GM18502 (cell line): Measurements from ENCODE around the gene RPS8.
A peak's percentile ranks its signal among the peaks of the same experiment; 100 is the strongest.
"Not testable (repeated sequence)": the region's sequence is repeated elsewhere in the genome, so short reads cannot be mapped to it uniquely, and the experiment has no call there.

ENCODE experiments used
- ATAC-seq: cut with Tn5 transposase; IDR thresholded peaks from one replicate; pipeline ENCODE4 v1.9.1; 2021; ENCODE audit warnings: mild to moderate bottlenecking; ENCODE audit not compliant: unreplicated experiment, poor library complexity

RPS8 gene

GRCh38 chr1:44817307-44817706 is 42.0 kb downstream of the RPS8 start:
- ATAC-seq = no peak

GRCh38 chr1:44817771-44818495 is 42.6 kb downstream of the RPS8 start:
- ATAC-seq = no peak

- ATAC-seq = no peak
These were observed 43.9 kb downstream of the RPS8 start for GRCh38 chr1:44819196-44819607.

- ATAC-seq = peak; percentile 88
These were observed 44.4 kb downstream of the RPS8 start for GRCh38 chr1:44819608-44820327.

- ATAC-seq = no peak
These were observed 45.2 kb downstream of the RPS8 start for GRCh38 chr1:44820328-44821239.

- no peak for ATAC-seq
These were observed 45.9 kb downstream of the RPS8 start for GRCh38 chr1:44821240-44821715.

GRCh38 chr1:44822131-44822701 is 46.9 kb downstream of the RPS8 start:
- no peak for ATAC-seq

- no peak for ATAC-seq
These were observed 47.7 kb downstream of the RPS8 start for GRCh38 chr1:44822981-44823451.

GRCh38 chr1:44824392-44824791 is 49.1 kb downstream of the RPS8 start:
- ATAC-seq = not testable (repeated sequence)

GRCh38 chr1:44826375-44827196 is 51.2 kb downstream of the RPS8 start:
- ATAC-seq = no peak

GRCh38 chr1:44827197-44828002 is 52.1 kb downstream of the RPS8 start:
- ATAC-seq = no peak

GRCh38 chr1:44828003-44828651 is 52.8 kb downstream of the RPS8 start:
- no peak for ATAC-seq
